Pancreas (tissue), 10 donors: ENCODE results near the gene ARHGAP6. TPM values are rescaled to one million over a fixed set of nuclear protein-coding genes. Genes with fewer than 3 reads are reported as not detected.
A peak's percentile ranks its signal among the peaks of the same experiment; 100 is the strongest.

ENCODE experiments used
- ATAC-seq, 4 donors: fragments of 200-7000 bp; cut with Tn5 transposase; one replicate each; pipeline versions ENCODE4 v1.8.0 to v1.9.1; 2020; ENCODE audit warnings: mild to moderate bottlenecking in 4 of 4, moderate library complexity in 4 of 4
- DNase-seq, 6 donors: peaks; one replicate each; pipeline ENCODE4 v3.0.0-alpha.2; 2020
- FAIRE-seq: peaks from 2 replicates; lab custom pipeline; 2012; peaks lifted over from hg19 to GRCh38; lab: Jason Lieb, UNC
- H3K27ac ChIP-seq, 4 donors: fragments of 200-600 bp; sonication (generic); 1 replicate in 3 of 4; 2 replicates in 1 of 4; pipeline versions ENCODE4 v1.5.0 to v1.8.0; 2020
- H3K27me3 ChIP-seq, 4 donors: fragments of 200-600 bp; one replicate each; pipeline ENCODE4 v1.8.0; 2021
- H3K36me3 ChIP-seq, 3 donors: fragments of 200-600 bp; sonication (generic) in 1 of 3; one replicate each; pipeline versions ENCODE4 v1.5.0 to v1.8.0; 2020 to 2021
- H3K4me1 ChIP-seq, 3 donors: fragments of 200-600 bp; one replicate each; pipeline ENCODE4 v1.8.0; 2021
- H3K4me3 ChIP-seq, 4 donors: fragments of 200-600 bp; sonication (generic) in 2 of 4; one replicate each; pipeline versions ENCODE4 v1.5.0 to v1.8.0; 2020 to 2021
- H3K9me3 ChIP-seq, 4 donors: fragments of 200-600 bp; one replicate each; pipeline ENCODE4 v1.8.0; 2021
- WGBS, 2 donors: extraction: QIAGEN DNeasy Blood & Tissue Kit; methylation state at CpG; one replicate each; pipeline ENCODE4 v1.1.7; 2013; 5-methylcytosine and 5-hydroxymethylcytosine counted together
- intact Hi-C, 3 donors: fragments of 100-400 bp; cut with DNase I; formaldehyde crosslinking; loops; one replicate each; pipeline versions ENCODE4 v1.11.1 to v1.14.2; 2022
- polyA plus RNA-seq, 2 donors: library from polyadenylated mRNA; stranded (reverse); fragments of 200-250 nt; gene quantifications; one replicate each; pipeline ENCODE4 v1.2.3, GENCODE V29; 2013
- total RNA-seq, 6 donors: library from RNA; stranded (reverse); fragmentation: NEBNext Ultra II Directional in 4 of 6; extraction: Animal tissue kit (Norgen Biotek cat#: 25700) in 4 of 6; gene quantifications; one replicate each; pipeline versions ENCODE4 v1.2.1 to v1.2.4, GENCODE V29; 2021 to 2023
- TF ChIP-seq, protein P1 (sequence below), 4 donors: fragments of 200-600 bp; sonication (generic) in 3 of 4; IDR thresholded peaks; one replicate each; pipeline versions ENCODE4 v1.5.0 to v1.8.0; 2021; ENCODE audit warnings: antibody characterized with exemption in 4 of 4
- donor health status: healthy with polysubstance abuse.
- donor health status: DM: no; HTN: no; CAD: no; lungs with moderate emphysema.
- donor health status: DM: no; HTN: no; CAD: no.
- donor health status: control.
- donor health status: control.
- donor health status: Bipolar disorder and iron deficiency.
- donor health status: DM: yes; HTN: yes; CAD: no.
- donor health status: DM: no; HTN: no; CAD: no.
- donor health status: DM: no; HTN: no; CAD: no.
- donor health status: DM: yes; HTN: yes; CAD: no.

Gene ARHGAP6
- total and polyA plus RNA-seq, 8 donors, result 0.79 to 3.3 (median 1.1) TPM

DNA sequence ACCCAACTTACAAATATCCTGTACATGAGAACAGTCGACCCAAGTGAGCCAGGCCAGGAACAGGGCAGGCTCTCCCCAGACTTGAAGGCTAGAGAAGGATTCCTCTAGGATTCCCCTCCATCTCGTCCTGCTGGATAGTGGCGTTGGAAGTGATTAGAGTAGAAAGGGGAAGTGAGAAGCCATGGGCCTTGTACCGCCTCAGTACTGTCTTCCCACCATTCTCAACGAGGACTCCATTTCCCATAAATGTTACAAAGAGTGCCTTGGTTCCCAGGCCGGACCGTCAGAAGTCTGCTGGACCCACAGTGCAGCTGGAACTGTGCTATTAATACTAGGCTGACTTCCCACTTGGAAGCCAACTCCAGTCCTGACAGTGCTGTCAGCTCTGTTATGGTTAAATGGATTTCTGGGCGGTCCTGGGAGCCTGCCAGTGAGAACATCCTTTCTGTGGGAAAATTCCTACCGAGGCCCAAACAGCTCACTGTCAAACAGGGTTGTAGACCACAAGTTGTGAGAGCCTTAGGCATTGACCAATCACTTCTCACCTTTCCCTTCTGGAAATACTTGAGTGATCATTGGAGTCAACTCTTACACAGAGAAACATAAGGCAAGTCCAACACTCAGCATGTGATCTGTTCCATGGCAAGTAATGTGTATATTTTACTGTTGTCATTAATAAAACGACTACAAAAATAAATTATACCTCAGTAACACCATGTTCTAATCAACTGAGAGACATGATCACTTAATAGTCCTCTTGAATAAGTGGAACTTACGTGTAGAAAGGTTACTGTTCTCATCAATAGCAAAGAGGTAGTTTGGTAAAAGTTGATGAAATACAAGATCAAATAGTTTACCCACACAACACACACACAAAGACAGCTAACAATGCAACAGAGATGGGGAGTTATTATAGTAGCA lies 314.1 kb downstream of the ARHGAP6 start:
- Histone ChIP-seq H3K27me3 (no peaks in the 10 kb centered on the region), H3K4me3 (no peak overlapping the region), H3K36me3 (no peaks in the 10 kb centered on the region), H3K9me3 (no peaks in the 10 kb centered on the region), H3K27ac (peak overlapping the region in 1 of 4 donors; percentile 23), H3K4me1 (no peaks in the 10 kb centered on the region)
- FAIRE-seq (peak; percentile 63), ATAC-seq (peak in 3 of 4 donors; percentile 27 to 40 (median 36)), DNase-seq (peak in 2 of 6 donors; percentile 15 to 16)
- intact Hi-C loops, result no loop called here
- TF ChIP-seq, protein P1, sequence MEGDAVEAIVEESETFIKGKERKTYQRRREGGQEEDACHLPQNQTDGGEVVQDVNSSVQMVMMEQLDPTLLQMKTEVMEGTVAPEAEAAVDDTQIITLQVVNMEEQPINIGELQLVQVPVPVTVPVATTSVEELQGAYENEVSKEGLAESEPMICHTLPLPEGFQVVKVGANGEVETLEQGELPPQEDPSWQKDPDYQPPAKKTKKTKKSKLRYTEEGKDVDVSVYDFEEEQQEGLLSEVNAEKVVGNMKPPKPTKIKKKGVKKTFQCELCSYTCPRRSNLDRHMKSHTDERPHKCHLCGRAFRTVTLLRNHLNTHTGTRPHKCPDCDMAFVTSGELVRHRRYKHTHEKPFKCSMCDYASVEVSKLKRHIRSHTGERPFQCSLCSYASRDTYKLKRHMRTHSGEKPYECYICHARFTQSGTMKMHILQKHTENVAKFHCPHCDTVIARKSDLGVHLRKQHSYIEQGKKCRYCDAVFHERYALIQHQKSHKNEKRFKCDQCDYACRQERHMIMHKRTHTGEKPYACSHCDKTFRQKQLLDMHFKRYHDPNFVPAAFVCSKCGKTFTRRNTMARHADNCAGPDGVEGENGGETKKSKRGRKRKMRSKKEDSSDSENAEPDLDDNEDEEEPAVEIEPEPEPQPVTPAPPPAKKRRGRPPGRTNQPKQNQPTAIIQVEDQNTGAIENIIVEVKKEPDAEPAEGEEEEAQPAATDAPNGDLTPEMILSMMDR (IDR thresholded peaks at IDR 0.05), result no peak
- 49 to 64% methylated on average over 11 of the region's 11 CpGs for WGBS, 2 donors

DNA sequence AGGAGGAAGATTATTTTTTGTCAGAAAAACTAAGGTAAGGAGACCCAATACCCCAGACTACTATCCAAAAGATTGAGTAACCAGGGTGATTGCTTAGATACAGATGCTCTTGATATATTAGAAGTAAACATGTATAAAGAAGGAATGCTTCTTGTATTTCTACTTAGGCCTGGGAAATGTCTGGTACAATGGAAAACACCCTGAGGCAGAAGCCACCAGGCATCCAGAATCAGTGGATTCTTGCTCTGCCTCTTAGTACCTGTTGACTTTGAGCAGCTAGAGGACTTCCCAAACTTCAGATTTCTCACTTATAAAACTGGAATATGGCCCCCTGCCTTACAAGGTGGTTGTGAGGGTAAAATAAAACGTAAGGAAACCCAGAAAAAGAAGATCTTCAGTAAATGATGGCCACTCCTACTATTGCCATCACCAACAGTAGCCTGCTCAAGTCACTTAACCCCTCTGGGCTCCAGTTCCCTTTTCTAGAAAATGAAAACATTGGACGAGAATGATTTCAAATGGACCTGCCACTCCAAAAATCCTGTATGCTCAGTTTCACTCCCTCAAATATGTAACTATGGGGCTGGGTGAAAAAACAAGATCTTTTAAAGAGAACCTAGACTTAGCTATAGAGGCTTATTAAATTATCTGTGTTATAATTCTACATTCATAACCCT lies 315.9 kb downstream of the ARHGAP6 start:
- DNase-seq, result no peak
- FAIRE-seq, result no peak
- H3K27me3 ChIP-seq, result no peaks in the 10 kb centered on the region
- H3K27ac ChIP-seq, result no peak overlapping the region
- H3K9me3 ChIP-seq, result no peaks in the 10 kb centered on the region
- WGBS, 2 donors, result 56 to 65% methylated on average over 2 of the region's 2 CpGs
- ATAC-seq, result no peak
- H3K36me3 ChIP-seq, result no peaks in the 10 kb centered on the region
- TF ChIP-seq, protein P1 (IDR thresholded peaks at IDR 0.05), result no peak
- no peaks in the 10 kb centered on the region for H3K4me1 ChIP-seq
- intact Hi-C loops, result no loop called here
- H3K4me3 ChIP-seq, result no peak overlapping the region

DNA sequence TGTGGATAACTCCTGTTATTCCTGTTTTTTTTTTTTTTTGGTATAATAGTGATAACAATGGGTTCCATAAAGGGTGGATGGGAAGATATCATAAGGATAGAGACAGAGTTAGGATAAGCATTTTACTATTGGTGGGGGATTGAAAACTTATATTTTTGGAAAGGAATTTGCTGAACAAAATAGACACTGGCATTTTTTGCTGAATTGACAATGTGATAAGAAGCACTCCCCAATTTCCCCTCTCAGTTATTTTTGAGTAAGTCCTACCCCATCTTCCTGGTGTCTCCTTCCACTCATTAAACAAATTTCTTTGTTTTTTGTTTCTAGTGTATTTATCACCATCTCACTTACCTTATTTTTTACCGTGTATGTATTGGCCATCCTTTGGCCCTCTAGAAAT lies 316.7 kb downstream of the ARHGAP6 start:
- FAIRE-seq (no peak), DNase-seq (no peak), ATAC-seq (no peak)
- no peaks in the 10 kb centered on the region for H3K4me1 ChIP-seq
- H3K9me3 ChIP-seq, result no peaks in the 10 kb centered on the region
- WGBS, 2 donors, result 62 to 89% methylated on average over 1 of the region's 1 CpG
- intact Hi-C loops, result no loop called here
- H3K27ac ChIP-seq, result no peak overlapping the region
- peaks cover 0 to 2% (median 0%) of the 10 kb centered on the region in 4 donors for H3K27me3 ChIP-seq
- no peak overlapping the region for H3K4me3 ChIP-seq
- no peaks in the 10 kb centered on the region for H3K36me3 ChIP-seq
- TF ChIP-seq, protein P1 (IDR thresholded peaks at IDR 0.05), result no peak

DNA sequence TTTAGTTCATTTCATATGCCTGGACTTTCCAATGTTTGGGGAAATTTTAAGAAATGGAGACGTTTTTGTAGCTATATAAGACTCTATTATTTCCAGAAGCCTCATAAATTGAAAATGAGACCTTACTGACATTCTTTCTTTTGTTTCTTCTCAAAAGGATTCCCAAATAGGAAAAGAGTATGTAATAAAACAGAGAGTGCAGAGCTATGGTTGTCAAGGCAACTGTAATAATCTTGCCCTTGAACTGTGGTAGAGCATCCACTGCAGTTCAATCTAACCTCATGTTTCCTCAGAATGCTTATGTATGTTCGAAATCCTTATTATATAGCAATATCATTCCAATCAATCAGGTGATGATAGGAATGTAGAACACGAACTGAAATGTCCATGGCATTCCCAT lies 318.4 kb downstream of the ARHGAP6 start:
- H3K4me3 ChIP-seq, result no peak overlapping the region
- no peaks in the 10 kb centered on the region for H3K4me1 ChIP-seq
- no peak for DNase-seq
- no peaks in the 10 kb centered on the region for H3K9me3 ChIP-seq
- intact Hi-C loops, result no loop called here
- peaks cover 0 to 4% (median 0%) of the 10 kb centered on the region in 4 donors for H3K27me3 ChIP-seq
- 32 to 53% methylated on average over 3 of the region's 3 CpGs for WGBS, 2 donors
- TF ChIP-seq, protein P1 (IDR thresholded peaks at IDR 0.05), result no peak
- no peak for ATAC-seq
- no peak for FAIRE-seq
- no peaks in the 10 kb centered on the region for H3K36me3 ChIP-seq
- no peak overlapping the region for H3K27ac ChIP-seq
